NCI-H2171 treated with DMSO at 0.1 percent for 48 hours (cell line): ENCODE results near the gene OSBPL3.
A peak's percentile ranks its signal among the peaks of the same experiment; 100 is the strongest.

Experiments used
- DNase-seq: peaks from one replicate; lab custom pipeline; 2025; lab: John Stamatoyannopoulos, UW

Gene OSBPL3

GRCh38 chr7:24980534-24981170, 674 bp upstream of the OSBPL3 start:
- DNase-seq, result peak; percentile 84

DNA sequence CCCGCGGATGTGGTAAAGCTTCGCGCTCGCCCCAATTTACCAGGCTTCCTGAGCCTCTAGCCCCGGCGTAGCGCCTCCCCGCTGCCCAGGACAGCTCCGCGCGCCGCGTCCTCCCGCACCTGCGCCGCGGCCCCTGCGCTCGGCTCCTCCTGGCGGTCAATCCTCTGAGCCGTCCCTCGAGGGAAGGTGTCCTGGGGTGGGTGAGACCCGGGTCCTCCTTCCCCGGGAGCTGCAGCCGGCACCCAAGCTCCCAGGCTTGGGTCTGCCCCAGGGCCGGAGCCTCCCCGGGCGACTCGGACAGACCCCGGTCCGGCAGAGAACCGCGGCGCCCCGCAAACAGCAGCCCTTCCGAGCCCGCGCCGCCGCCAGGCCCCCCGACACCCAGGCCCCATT, 512 bp downstream of the OSBPL3 start:
- DNase-seq, result no peak

GRCh38 chr7:24978843-24979469, 1.0 kb downstream of the OSBPL3 start:
- DNase-seq, result peak; percentile 56

DNA sequence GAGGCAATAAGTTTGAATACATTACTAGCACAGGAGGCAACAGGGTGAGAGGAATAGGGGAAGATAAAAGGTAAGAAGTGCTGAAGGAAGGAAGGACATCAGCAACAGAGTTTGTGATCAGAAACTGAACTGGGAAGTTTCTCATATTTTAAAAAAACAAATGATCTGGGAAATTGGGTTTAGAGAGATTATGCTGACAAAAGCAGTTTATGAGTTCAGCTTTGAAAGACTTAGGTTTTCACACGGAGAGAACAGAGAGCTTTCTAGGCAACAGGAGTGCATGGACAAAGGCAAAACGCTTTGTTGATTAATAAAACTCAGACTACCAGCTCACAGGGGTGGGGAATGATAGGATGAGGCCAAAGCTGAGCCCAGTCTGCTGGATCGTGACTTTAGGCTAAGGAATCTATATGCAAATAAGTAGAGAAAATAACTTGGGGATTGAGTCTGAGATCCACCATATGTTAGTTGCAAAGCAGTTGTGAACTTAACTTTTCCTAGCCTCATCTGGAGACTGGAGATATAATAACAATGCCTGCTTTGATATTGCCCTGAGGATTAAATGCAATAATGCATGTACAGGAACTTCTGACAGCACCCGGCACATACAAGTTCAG, 4.2 kb downstream of the OSBPL3 start:
- DNase-seq, result no peak

DNA sequence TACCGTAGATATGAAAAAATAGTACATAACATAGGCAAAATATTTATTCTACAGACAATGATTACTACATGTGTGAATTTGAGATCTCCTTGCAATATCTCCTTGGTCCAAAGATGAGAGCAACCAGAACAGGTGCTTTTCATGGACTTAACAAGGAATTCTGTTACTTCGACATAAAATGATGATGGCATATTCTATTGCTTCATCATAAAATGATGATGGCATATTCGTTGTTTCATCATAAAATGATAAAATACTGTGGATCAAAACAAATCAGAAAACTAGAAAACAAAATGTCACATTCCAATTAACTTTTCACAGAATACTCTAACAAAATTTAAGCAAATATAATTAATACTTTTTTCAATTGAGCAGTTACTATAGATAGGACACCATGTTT, 4.8 kb downstream of the OSBPL3 start:
- no peak for DNase-seq

- no peak for DNase-seq
Observed at GRCh38 chr7:24974026-24974832, 5.7 kb downstream of the OSBPL3 start.

DNA sequence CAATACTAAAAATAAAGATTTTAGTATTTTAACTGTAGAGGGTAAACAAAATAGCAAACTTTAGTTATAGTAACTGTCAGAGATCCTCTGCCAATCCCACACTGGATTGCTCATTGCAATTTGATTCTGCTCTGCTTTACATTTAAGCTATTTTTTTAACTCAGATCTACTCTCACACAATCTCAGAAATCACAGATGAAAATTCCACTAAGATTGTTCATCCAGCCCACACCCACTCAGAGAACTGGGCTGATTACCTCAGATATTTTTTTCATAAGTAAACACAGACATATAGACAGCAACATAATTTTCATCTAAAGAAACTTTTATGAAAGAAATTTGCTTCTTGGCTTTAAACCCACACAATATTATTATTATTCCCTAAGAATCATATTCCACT, 7.0 kb downstream of the OSBPL3 start:
- no peak for DNase-seq

GRCh38 chr7:24972166-24972477, 7.9 kb downstream of the OSBPL3 start:
- no peak for DNase-seq

DNA sequence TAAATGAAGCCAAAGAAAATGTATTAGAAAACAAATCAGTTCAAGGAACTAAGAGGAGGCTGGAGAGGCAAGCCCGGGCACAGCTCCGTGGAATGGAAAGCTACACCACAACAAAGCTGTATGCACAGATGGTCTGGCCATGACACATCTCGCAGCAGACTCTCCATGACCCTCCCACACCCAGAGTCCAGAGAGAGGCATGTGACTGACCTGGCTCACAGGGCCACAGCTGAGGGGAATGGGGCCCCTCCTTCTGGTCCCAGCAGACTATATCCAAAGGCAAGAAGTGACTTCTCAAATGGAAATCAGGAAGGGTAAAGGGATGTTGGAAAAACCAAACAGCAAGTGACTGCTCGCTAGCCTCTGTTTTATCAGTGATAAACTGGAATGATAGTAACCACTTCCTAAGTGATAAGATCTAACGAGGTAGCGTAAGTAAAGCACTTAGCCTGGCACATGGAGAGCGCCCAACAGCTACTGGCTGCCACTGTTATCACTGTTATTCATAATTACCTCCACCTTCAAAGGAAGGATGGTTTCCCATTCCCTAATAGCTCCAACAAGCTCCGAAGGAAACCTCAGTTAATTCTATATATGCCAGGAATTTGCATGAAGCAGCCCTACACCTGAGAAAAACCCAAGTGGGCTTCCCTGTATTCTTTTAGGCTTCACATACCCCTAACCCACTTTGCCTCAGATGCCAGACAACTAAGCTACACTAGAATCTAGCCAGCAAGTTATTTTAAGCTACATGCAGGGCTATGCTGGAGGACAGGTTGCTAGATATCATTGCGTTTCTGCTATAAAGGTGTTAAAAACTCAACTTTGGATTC, 8.4 kb downstream of the OSBPL3 start:
- peak; percentile 79 for DNase-seq

- DNase-seq, result peak; percentile 37
Observed at GRCh38 chr7:24970676-24971075, 9.3 kb downstream of the OSBPL3 start.

DNA sequence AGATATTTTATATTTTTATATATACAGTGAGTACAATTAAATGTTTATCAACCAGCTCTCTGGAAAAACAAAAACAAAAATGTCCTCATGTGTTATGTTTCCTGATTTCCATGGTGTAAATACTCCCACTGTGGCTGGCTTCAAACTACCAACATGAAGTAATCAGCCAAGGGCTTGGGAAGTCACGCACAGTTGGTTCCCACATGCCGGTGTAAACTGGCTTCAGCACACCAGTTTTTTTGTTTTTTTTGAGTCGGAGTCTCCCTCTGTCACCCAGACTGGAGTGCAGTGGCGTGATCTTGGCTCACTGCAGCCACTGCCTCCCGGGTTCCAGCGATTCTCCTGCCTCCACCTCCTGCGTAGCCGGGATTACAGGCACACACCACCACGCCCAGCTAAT, 11.8 kb downstream of the OSBPL3 start:
- DNase-seq, result peak; percentile 58

GRCh38 chr7:24967696-24968095, 12.3 kb downstream of the OSBPL3 start:
- no peak for DNase-seq

- no peak for DNase-seq
Observed at GRCh38 chr7:24966802-24967201, 13.2 kb downstream of the OSBPL3 start.

DNA sequence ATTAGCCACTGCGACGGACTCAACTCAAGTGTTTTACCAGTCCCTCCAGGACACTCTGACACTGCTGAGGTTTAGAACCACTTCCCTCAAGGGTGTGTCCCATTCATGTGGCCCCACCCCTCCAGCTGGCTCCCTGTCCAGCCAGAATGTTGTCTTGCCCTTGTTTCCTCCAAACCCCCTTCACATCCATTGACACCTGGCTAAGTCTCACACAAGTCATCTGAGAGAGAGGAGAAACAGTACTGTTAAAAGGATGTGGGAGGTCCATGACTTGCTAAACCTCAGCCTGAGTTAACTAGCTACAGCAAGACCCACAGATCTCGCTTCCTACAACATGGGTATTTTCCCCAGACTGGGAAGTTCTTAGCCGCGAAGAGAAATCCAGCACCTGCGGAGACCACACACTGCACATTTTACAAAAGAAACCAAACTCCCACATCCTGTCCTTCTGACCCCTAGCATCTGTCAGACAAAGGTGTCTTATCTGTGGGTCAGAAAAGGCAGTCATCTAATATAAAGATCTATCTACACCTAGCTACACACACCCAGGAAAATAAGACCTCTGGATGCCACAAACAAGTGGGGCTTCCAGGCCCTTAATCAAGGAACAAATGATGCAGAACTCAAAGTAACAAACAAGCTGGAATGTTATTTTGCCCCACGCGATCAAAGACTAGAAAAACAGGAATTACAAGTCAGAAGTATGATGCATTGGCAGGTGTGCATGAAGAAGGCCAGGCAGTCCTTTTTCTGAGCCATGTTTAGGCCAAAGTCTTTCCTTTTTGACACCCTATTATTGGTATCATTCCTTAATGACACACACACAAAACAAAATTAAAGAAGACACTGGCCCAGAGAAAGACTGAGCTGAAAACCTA, 13.9 kb downstream of the OSBPL3 start:
- DNase-seq, result peak; percentile 9

GRCh38 chr7:24964191-24964590, 15.8 kb downstream of the OSBPL3 start:
- DNase-seq, result no peak

GRCh38 chr7:24963218-24963617, 16.8 kb downstream of the OSBPL3 start:
- DNase-seq, result no peak

DNA sequence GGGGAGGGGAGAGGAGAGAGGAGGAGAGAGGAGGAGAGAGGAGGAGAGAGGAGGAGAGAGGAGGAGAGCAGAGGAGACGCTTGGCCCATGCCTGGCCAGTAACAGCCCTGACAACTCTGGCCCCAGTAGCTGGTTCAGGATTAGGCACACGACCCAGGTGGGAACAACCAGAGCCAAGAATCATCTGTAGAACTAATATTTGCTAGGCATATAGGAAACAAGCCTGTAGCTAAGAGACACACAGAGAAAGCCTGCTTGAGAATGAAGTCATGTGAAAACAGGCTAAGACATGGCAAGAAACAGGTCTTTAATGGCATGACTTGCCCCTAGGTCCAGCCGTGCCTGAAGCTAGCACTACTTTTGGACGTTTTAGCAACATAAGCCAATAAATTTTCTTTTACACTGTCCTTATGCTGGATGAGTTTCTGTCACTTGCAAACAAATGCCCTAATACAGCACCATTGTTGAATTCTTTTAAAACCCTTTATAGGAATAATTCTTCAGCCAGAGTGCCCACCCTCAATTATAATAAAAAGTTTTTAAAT, 17.5 kb downstream of the OSBPL3 start:
- no peak for DNase-seq

DNA sequence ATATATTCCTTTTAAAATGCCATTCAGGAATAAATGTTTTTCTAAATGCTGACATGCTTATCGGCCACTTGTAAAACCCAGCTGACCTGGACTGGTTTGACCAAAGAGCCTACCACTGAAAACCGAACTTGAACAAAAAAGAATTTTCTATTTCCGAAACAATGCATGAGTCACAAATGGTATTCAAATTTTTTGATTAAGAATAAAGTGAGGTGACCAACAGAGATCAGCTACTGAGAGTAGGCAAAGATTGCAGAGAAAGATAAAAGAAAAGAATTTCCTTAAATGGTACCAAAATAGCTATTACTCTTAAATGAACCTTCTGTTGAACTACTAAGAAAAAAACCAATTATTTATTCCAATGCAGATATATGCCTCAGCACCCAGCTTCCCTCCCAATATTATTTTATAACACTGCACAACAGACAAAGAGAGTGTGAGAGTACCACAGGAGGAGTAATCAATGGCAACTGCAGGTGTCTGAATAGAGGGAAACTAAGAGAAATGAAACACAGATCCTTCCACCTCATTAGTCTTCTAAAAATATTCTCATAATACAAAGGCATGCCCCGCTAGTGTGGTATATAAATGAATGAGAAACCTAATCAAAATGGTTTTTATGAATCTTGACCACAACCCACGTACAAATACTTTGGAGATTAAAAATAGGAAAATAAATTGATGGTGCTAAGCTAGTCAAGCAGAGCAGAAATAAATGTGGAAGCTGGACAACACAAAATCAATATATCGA, 20.1 kb downstream of the OSBPL3 start:
- DNase-seq, result no peak

- DNase-seq, result no peak
Observed at GRCh38 chr7:24958399-24958798, 21.6 kb downstream of the OSBPL3 start.

- no peak for DNase-seq
Observed at GRCh38 chr7:24956021-24956420, 24.0 kb downstream of the OSBPL3 start.
